HepG2 (cell line): ENCODE results near the gene ALDH16A1. TPM values are rescaled to one million over a fixed set of nuclear protein-coding genes. Genes with fewer than 3 reads are reported as not detected.

Experiments
- CBX1 ChIP-seq: IDR thresholded peaks from one replicate; pipeline ENCODE4 v1.6.1; 2016; ENCODE audit warnings: antibody characterized with exemption, low read depth
- CSRNP1 ChIP-seq: sonication (generic); formaldehyde crosslinking; IDR thresholded peaks from 2 replicates; pipeline ENCODE4 v1.8.1; 2023; ENCODE audit warnings: mild to moderate bottlenecking, missing genetic modification reagents
- HBP1 ChIP-seq: IDR thresholded peaks from 2 replicates; pipeline ENCODE4 v1.6.1; 2016; ENCODE audit warnings: low read depth, control low read depth
- MAF1 ChIP-seq: sonication (generic); formaldehyde crosslinking; IDR thresholded peaks from 2 replicates; pipeline ENCODE4 v1.5.0; 2020; ENCODE audit warnings: missing genetic modification reagents, borderline replicate concordance
- MBNL3 ChIP-seq: fragments of 250-450 bp; sonication (Bioruptor Pico); conservative IDR thresholded peaks from 2 replicates; pipeline ENCODE4 v1.8.0; 2022; ENCODE audit warnings: mild to moderate bottlenecking, inconsistent platforms
- NR2C2 ChIP-seq: sonication (generic); formaldehyde crosslinking; IDR thresholded peaks from 2 replicates; pipeline ENCODE4 v1.4.0; 2020; ENCODE audit warnings: missing genetic modification reagents, mild to moderate bottlenecking, moderate library complexity, borderline replicate concordance
- NR2F2 ChIP-seq: IDR thresholded peaks from 2 replicates; pipeline ENCODE4 v1.6.1; 2012; ENCODE audit warnings: low read depth, inconsistent platforms, borderline replicate concordance
- PAF1 ChIP-seq: IDR thresholded peaks from 2 replicates; pipeline ENCODE4 v1.6.1; 2016; ENCODE audit warnings: missing genetic modification reagents, missing compliant biosample characterization
- SNAI1 ChIP-seq: sonication (generic); formaldehyde crosslinking; IDR thresholded peaks from 2 replicates; pipeline ENCODE4 v1.5.0; 2020; ENCODE audit warnings: mild to moderate bottlenecking, missing genetic modification reagents, borderline replicate concordance
- ZNF101 ChIP-seq: sonication (generic); formaldehyde crosslinking; IDR thresholded peaks from 2 replicates; pipeline ENCODE4 v1.4.0; 2020; ENCODE audit warnings: mild to moderate bottlenecking, low read depth, missing genetic modification reagents, borderline replicate concordance
- ZNF138 ChIP-seq: sonication (generic); formaldehyde crosslinking; IDR thresholded peaks from 2 replicates; pipeline ENCODE4 v1.5.0; 2020; ENCODE audit warnings: mild to moderate bottlenecking, low read depth, missing genetic modification reagents
- ZNF34 ChIP-seq: sonication (generic); formaldehyde crosslinking; IDR thresholded peaks from 2 replicates; pipeline ENCODE4 v1.4.0; 2020; ENCODE audit warnings: mild to moderate bottlenecking, missing genetic modification reagents, borderline replicate concordance
- ZNF503 ChIP-seq: sonication (generic); formaldehyde crosslinking; IDR thresholded peaks from 2 replicates; pipeline ENCODE4 v1.4.0; 2020; ENCODE audit warnings: missing genetic modification reagents
- ZNF883 ChIP-seq: sonication (generic); formaldehyde crosslinking; IDR thresholded peaks from 2 replicates; pipeline ENCODE4 v1.5.1; 2020; ENCODE audit warnings: mild to moderate bottlenecking, missing genetic modification reagents; ENCODE audit errors: not compliant biosample characterization
- polyA plus RNA-seq, 8 experiments: library from polyadenylated mRNA; depleted of rRNA in 3 of 8; stranded (reverse) in 7 of 8; unstranded in 1 of 8; fragments of >200 nt; fragmentation: Illumina TruSeq in 4 of 8; extraction: Trizol in 4 of 8; gene quantifications; 2 replicates each; pipeline versions ENCODE4 v1.2.1 to v1.2.3, GENCODE V29; 2011 to 2016; ENCODE audit warnings: low read depth in 4 of 8, missing spikeins in 1 of 8, mixed read lengths in 1 of 8; ENCODE audit not compliant: insufficient read depth in 1 of 8
- total RNA-seq, 5 experiments: library from RNA; depleted of rRNA; stranded (reverse); fragments of >200 nt; fragmentation: Illumina TruSeq; extraction: Trizol; gene quantifications; 2 replicates each; pipeline ENCODE4 v1.2.3, GENCODE V29; 2016; ENCODE audit warnings: low read depth in 1 of 5
- TF ChIP-seq, protein P1 (sequence below): sonication (generic); formaldehyde crosslinking; IDR thresholded peaks from 2 replicates; pipeline ENCODE4 v1.4.0; 2020; ENCODE audit warnings: mild to moderate bottlenecking, missing genetic modification reagents
- TF ChIP-seq, protein P2 (sequence below), 2 experiments: sonication (generic) in 1 of 2; formaldehyde crosslinking in 1 of 2; IDR thresholded peaks; 2 replicates each; pipeline versions ENCODE4 v1.5.1 to v1.6.1; 2011 to 2020; ENCODE audit warnings: borderline replicate concordance in 1 of 2, low read depth in 1 of 2, low read length in 1 of 2, mild to moderate bottlenecking in 1 of 2, missing genetic modification reagents in 1 of 2, moderate library complexity in 1 of 2

The ALDH16A1 gene
- total and polyA plus RNA-seq, 2 of the 13 experiments (the other 11 are each of a cell fraction or from before 2014, with no cell fraction given), result 8.4 to 34.9 TPM

- TF ChIP-seq NR2C2 (CRISPR knock-in tag) (0 out of 2 replicates have a peak, but pooled peaks have one; percentile 13), MBNL3 (CRISPR knock-in tag) (no peak), ZNF503 (no peak), ZNF101 (CRISPR knock-in tag) (no peak), ZNF883 (CRISPR knock-in tag) (no peak), MAF1 (CRISPR knock-in tag) (no peak), PAF1 (CRISPR knock-in tag) (no peak), NR2F2 (peak; percentile 10; the same call in 1 of the 2 replicates), ZNF138 (CRISPR knock-in tag) (no peak), CSRNP1 (CRISPR knock-in tag) (0 out of 2 replicates have a peak, but pooled peaks have one; percentile 70), SNAI1 (peak; percentile 75; the same call in 1 of the 2 replicates), HBP1 (no peak), CBX1 (no peak), ZNF34 (no peak)
- TF ChIP-seq, protein P1, sequence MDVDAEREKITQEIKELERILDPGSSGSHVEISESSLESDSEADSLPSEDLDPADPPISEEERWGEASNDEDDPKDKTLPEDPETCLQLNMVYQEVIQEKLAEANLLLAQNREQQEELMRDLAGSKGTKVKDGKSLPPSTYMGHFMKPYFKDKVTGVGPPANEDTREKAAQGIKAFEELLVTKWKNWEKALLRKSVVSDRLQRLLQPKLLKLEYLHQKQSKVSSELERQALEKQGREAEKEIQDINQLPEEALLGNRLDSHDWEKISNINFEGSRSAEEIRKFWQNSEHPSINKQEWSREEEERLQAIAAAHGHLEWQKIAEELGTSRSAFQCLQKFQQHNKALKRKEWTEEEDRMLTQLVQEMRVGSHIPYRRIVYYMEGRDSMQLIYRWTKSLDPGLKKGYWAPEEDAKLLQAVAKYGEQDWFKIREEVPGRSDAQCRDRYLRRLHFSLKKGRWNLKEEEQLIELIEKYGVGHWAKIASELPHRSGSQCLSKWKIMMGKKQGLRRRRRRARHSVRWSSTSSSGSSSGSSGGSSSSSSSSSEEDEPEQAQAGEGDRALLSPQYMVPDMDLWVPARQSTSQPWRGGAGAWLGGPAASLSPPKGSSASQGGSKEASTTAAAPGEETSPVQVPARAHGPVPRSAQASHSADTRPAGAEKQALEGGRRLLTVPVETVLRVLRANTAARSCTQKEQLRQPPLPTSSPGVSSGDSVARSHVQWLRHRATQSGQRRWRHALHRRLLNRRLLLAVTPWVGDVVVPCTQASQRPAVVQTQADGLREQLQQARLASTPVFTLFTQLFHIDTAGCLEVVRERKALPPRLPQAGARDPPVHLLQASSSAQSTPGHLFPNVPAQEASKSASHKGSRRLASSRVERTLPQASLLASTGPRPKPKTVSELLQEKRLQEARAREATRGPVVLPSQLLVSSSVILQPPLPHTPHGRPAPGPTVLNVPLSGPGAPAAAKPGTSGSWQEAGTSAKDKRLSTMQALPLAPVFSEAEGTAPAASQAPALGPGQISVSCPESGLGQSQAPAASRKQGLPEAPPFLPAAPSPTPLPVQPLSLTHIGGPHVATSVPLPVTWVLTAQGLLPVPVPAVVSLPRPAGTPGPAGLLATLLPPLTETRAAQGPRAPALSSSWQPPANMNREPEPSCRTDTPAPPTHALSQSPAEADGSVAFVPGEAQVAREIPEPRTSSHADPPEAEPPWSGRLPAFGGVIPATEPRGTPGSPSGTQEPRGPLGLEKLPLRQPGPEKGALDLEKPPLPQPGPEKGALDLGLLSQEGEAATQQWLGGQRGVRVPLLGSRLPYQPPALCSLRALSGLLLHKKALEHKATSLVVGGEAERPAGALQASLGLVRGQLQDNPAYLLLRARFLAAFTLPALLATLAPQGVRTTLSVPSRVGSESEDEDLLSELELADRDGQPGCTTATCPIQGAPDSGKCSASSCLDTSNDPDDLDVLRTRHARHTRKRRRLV (CRISPR knock-in tag), result no peak
- TF ChIP-seq, protein P2, sequence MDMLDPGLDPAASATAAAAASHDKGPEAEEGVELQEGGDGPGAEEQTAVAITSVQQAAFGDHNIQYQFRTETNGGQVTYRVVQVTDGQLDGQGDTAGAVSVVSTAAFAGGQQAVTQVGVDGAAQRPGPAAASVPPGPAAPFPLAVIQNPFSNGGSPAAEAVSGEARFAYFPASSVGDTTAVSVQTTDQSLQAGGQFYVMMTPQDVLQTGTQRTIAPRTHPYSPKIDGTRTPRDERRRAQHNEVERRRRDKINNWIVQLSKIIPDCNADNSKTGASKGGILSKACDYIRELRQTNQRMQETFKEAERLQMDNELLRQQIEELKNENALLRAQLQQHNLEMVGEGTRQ (IDR thresholded peaks at IDR 0.05; ENCODE audit: low read depth, low read length), result no peak
- TF ChIP-seq, protein P2 (CRISPR knock-in tag; IDR thresholded peaks at IDR 0.05; ENCODE audit: borderline replicate concordance), result peak; percentile 22; the same call in 1 of the 2 replicates
These were observed 774 bp downstream of the ALDH16A1 start (continued) for GRCh38 chr19:49453757-49454240.
